ENCODE results near the gene PPP1R14C. TPM values are rescaled to one million over a fixed set of nuclear protein-coding genes. Genes with fewer than 3 reads are reported as not detected.

PPP1R14C gene
- total and polyA plus RNA-seq, 2 donors (not counting 3 experiments of a cell fraction or from before 2014, with no cell fraction given), result not detected

DNA sequence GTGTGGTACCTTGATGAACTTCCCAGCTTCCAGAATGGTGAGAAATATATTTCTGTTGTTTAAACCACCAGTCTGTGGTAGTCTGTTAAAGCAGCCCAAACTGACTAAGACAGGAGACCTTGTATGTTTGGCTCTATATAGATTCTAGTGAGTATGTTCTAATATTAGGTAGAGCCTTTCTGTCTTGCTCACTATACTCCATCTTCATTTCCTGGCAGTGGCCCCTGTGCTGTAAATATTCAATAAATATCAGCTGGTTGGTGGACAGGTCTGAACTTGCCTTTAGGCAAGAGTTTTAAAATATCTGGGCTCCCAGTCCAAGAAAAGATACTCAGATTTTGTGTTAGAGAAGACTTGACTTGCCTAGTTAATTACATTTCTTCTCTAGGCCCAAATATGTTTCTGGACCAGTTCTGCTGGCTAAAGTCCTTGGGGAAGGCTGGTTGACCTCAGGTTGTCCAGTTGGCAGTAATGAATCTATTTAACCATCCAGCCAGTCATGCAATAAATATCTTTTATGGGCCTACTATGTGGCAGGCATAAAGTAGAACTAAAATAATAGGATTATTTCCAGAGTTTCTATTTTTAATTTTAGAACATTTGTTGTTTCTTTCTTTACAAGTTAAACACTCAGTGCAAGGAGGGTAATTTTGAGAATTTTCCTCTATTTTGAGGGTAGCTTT is 22.3 kb downstream of the PPP1R14C start:
- FAIRE-seq, result no peak
- Histone ChIP-seq H2AFZ (ENCODE audit: low read depth, low read length) (no peak overlapping the region), H3K4me3 (replicated peaks in 1 of 3; ENCODE audit: insufficient read depth in 1 of 3, low read depth in 1 of 3, low read length in 3 of 3) (no peak overlapping the region), H3K9me1 (replicated peaks; ENCODE audit: control insufficient read depth, extremely low read depth, insufficient read depth, low read length) (no peaks in the 10 kb centered on the region), H3K36me3 (ENCODE audit: control insufficient read depth in 2 of 2, extremely low read depth in 1 of 2, insufficient read depth in 2 of 2, low read length in 2 of 2) (no peaks in the 10 kb centered on the region), H3K4me1 (ENCODE audit: control insufficient read depth, extremely low read depth, insufficient read depth, low read length) (no peaks in the 10 kb centered on the region), H3K4me2 (ENCODE audit: insufficient read depth, low read length) (no peak overlapping the region), H3K27me3 (ENCODE audit: control insufficient read depth in 2 of 2, insufficient read depth in 2 of 2, low read length in 2 of 2) (no peaks in the 10 kb centered on the region), H3K79me2 (ENCODE audit: control insufficient read depth, insufficient read depth, low read length) (no peaks in the 10 kb centered on the region), H3K9me3 (replicated peaks; ENCODE audit: control insufficient read depth, insufficient read depth, low read length) (no peaks in the 10 kb centered on the region), H3K9ac (replicated peaks; ENCODE audit: extremely low read depth, insufficient read depth, low read length) (no peak overlapping the region), H4K20me1 (replicated peaks; ENCODE audit: control insufficient read depth, extremely low read depth, insufficient read depth, low read length) (no peaks in the 10 kb centered on the region), H3K27ac (ENCODE audit: insufficient read depth, low read depth, low read length) (no peak overlapping the region)
- ChIA-PET CTCF (no interaction called here), POLR2A (no interaction called here)
- intact Hi-C loops (cut with micrococcal nuclease), result no loop called here
- no peak for DNase-seq (ENCODE audit: low read depth, low spot score)
- no peak for TF ChIP-seq POLR2A (IDR thresholded peaks at IDR 0.05; ENCODE audit: low read depth, low read length)
- no peak for TF ChIP-seq GATA2 (IDR thresholded peaks at IDR 0.05; ENCODE audit: insufficient read depth, insufficient read length, low read depth, low read length)
- TF ChIP-seq JUN (IDR thresholded peaks at IDR 0.05; ENCODE audit: borderline replicate concordance, insufficient read depth, insufficient read length, low read depth), result no peak
- TF ChIP-seq POLR2AphosphoS5 (IDR thresholded peaks at IDR 0.05; ENCODE audit: insufficient read depth, low read depth, low read length), result no peak
- TF ChIP-seq, protein P1, sequence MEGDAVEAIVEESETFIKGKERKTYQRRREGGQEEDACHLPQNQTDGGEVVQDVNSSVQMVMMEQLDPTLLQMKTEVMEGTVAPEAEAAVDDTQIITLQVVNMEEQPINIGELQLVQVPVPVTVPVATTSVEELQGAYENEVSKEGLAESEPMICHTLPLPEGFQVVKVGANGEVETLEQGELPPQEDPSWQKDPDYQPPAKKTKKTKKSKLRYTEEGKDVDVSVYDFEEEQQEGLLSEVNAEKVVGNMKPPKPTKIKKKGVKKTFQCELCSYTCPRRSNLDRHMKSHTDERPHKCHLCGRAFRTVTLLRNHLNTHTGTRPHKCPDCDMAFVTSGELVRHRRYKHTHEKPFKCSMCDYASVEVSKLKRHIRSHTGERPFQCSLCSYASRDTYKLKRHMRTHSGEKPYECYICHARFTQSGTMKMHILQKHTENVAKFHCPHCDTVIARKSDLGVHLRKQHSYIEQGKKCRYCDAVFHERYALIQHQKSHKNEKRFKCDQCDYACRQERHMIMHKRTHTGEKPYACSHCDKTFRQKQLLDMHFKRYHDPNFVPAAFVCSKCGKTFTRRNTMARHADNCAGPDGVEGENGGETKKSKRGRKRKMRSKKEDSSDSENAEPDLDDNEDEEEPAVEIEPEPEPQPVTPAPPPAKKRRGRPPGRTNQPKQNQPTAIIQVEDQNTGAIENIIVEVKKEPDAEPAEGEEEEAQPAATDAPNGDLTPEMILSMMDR (IDR thresholded peaks at IDR 0.05; ENCODE audit: extremely low read depth in 1 of 2, insufficient read depth in 1 of 2, low read depth in 1 of 2, low read length in 2 of 2), result no peak
- dilution Hi-C loops (cut with MboI; ENCODE audit: extremely low pct_ligation_motif_present, low sequenced_read_pairs), result no loop called here
- no TSS peak for BruUV-seq (replicated peaks)

DNA sequence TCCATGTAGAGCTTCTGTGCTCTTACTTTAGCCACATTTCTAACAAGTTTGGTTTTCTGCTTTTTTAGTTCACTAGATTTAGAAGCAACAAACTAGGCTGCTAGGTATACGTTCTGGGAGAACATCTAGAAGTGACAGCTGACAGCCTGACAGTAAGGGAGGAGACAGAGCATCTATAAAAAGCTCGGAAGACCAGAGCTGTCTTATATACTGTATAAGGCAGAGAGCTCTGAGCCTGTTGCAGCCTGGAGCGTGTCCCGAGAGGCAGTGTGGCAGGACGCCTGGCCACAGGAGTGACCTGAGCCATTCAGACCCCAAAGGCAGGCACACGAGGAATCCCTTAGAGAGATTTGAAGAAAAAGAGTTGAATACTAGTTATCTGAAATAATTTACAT is 24.6 kb downstream of the PPP1R14C start:
- DNase-seq (ENCODE audit: low read depth, low spot score), result no peak
- H3K36me3 ChIP-seq (ENCODE audit: control insufficient read depth in 2 of 2, extremely low read depth in 1 of 2, insufficient read depth in 2 of 2, low read length in 2 of 2), result no peaks in the 10 kb centered on the region

More for the DNA sequence above, 24.6 kb downstream of the PPP1R14C start:
- no peaks in the 10 kb centered on the region for H3K9me1 ChIP-seq (replicated peaks; ENCODE audit: control insufficient read depth, extremely low read depth, insufficient read depth, low read length)
- H3K4me2 ChIP-seq (ENCODE audit: insufficient read depth, low read length), result no peak overlapping the region
- no peaks in the 10 kb centered on the region for H3K9me3 ChIP-seq (replicated peaks; ENCODE audit: control insufficient read depth, insufficient read depth, low read length)
- ChIA-PET POLR2A (no interaction called here), CTCF (no interaction called here)
- H3K4me3 ChIP-seq (replicated peaks in 1 of 3; ENCODE audit: insufficient read depth in 1 of 3, low read depth in 1 of 3, low read length in 3 of 3), result no peak overlapping the region
- intact Hi-C loops (cut with micrococcal nuclease), result no loop called here
- no peaks in the 10 kb centered on the region for H3K4me1 ChIP-seq (ENCODE audit: control insufficient read depth, extremely low read depth, insufficient read depth, low read length)
- H2AFZ ChIP-seq (ENCODE audit: low read depth, low read length), result no peak overlapping the region
- BruUV-seq (replicated peaks), result no TSS peak
- no peaks in the 10 kb centered on the region for H3K79me2 ChIP-seq (ENCODE audit: control insufficient read depth, insufficient read depth, low read length)
- no peak for FAIRE-seq
- no peak overlapping the region for H3K9ac ChIP-seq (replicated peaks; ENCODE audit: extremely low read depth, insufficient read depth, low read length)
- H4K20me1 ChIP-seq (replicated peaks; ENCODE audit: control insufficient read depth, extremely low read depth, insufficient read depth, low read length), result no peaks in the 10 kb centered on the region
- H3K27ac ChIP-seq (ENCODE audit: insufficient read depth, low read depth, low read length), result no peak overlapping the region
- dilution Hi-C loops (cut with MboI; ENCODE audit: extremely low pct_ligation_motif_present, low sequenced_read_pairs), result no loop called here
- no peak for TF ChIP-seq EZH2 (IDR thresholded peaks at IDR 0.05; ENCODE audit: borderline replicate concordance, low read depth, low read length, severe bottlenecking)
- TF ChIP-seq, protein P1 (IDR thresholded peaks at IDR 0.05; ENCODE audit: extremely low read depth in 1 of 2, insufficient read depth in 1 of 2, low read depth in 1 of 2, low read length in 2 of 2), result no peak
- no peaks in the 10 kb centered on the region for H3K27me3 ChIP-seq (ENCODE audit: control insufficient read depth in 2 of 2, insufficient read depth in 2 of 2, low read length in 2 of 2)

Measured in endothelial cell of umbilical vein (primary cell).